ENCODE data around the gene ATXN1. TPM values are rescaled to one million over a fixed set of nuclear protein-coding genes. Genes with fewer than 3 reads are reported as not detected.

The ATXN1 gene
- total RNA-seq, 1 donor, result 48.5 TPM

DNA sequence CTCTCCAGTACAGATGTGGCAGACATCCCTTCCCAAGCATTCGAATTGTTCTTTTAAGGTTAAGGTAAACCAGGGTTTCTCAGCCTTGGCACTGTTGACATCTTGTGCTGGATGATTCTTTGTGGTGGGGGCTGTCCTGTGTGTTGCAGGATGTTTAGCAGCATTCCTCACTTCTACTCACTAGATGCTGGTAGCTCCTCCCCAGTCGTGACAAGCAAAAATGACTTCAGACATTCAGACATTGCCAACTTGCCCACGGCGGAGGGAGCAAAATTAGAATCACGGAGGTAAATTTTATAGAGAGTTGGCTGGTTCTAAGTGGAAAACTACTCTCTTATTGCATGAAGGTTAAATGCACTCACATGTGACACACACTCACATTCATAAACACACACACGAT lies 334.1 kb downstream of the ATXN1 start:
- Histone ChIP-seq H3K4me1 (ENCODE audit: insufficient read depth, low read length) (peaks cover 4% of the 10 kb centered on the region), H3K27ac (ENCODE audit: low read depth, low read length) (no peak overlapping the region), H3K27me3 (ENCODE audit: insufficient read depth, low read length) (no peaks in the 10 kb centered on the region), H3K4me2 (ENCODE audit: insufficient read depth, low read length) (no peak overlapping the region), H3K36me3 (ENCODE audit: insufficient read depth, low read length) (no peaks in the 10 kb centered on the region), H3K4me3 (ENCODE audit: insufficient read depth, low read length) (no peak overlapping the region), H3K9me3 (ENCODE audit: low read depth, low read length) (no peaks in the 10 kb centered on the region), H4K20me1 (ENCODE audit: insufficient read depth, low read length) (no peaks in the 10 kb centered on the region), H3K79me2 (ENCODE audit: insufficient read depth, low read length) (no peaks in the 10 kb centered on the region), H2AFZ (ENCODE audit: low read length) (no peak overlapping the region)
- TF ChIP-seq, protein P1, sequence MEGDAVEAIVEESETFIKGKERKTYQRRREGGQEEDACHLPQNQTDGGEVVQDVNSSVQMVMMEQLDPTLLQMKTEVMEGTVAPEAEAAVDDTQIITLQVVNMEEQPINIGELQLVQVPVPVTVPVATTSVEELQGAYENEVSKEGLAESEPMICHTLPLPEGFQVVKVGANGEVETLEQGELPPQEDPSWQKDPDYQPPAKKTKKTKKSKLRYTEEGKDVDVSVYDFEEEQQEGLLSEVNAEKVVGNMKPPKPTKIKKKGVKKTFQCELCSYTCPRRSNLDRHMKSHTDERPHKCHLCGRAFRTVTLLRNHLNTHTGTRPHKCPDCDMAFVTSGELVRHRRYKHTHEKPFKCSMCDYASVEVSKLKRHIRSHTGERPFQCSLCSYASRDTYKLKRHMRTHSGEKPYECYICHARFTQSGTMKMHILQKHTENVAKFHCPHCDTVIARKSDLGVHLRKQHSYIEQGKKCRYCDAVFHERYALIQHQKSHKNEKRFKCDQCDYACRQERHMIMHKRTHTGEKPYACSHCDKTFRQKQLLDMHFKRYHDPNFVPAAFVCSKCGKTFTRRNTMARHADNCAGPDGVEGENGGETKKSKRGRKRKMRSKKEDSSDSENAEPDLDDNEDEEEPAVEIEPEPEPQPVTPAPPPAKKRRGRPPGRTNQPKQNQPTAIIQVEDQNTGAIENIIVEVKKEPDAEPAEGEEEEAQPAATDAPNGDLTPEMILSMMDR (IDR thresholded peaks at IDR 0.05; ENCODE audit: extremely low read depth, low read depth, low read length), result no peak
- no peak for DNase-seq (ENCODE audit: insufficient read length, low spot score, missing footprints)

DNA sequence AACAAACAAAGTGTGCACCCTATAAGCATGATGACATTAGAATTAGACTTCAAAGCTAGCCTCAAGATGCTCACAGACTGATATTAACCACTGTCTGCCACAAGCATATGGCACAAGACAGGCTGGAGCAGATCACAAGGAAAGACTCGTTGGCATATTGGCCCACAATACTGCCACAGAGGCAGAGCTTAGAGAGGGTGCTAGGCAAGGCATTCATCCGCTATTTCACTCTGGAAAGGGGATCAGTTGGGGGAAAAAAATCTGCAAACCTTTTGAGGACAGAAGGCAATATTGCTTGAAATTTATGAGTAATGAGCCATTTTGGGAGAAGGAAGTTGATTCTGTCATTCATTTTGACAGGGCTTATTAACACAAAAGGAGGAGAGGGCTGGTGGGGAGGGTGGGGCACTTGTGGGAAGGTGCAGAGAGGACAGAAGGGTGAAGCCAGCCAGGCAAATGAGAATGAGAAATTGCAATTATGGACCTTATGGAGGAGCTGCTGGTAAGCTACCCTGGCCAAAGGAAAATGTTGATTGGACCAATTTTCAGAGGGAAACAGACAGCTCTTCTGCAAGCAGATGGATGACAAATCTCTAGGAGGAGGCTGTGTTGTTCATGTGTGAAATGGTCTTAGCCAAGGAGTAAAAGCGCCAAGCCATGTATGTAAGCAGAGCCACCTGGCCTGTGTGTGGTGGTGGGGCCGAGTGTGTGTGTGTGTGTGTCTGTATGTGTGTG lies 335.2 kb downstream of the ATXN1 start:
- no peak overlapping the region for H3K4me3 ChIP-seq (ENCODE audit: insufficient read depth, low read length)
- H3K4me1 ChIP-seq (ENCODE audit: insufficient read depth, low read length), result peaks cover 13% of the 10 kb centered on the region
- no peaks in the 10 kb centered on the region for H3K36me3 ChIP-seq (ENCODE audit: insufficient read depth, low read length)
- H2AFZ ChIP-seq (ENCODE audit: low read length), result no peak overlapping the region
- no peak for DNase-seq (ENCODE audit: insufficient read length, low spot score, missing footprints)
- H3K27ac ChIP-seq (ENCODE audit: low read depth, low read length), result no peak overlapping the region
- no peaks in the 10 kb centered on the region for H4K20me1 ChIP-seq (ENCODE audit: insufficient read depth, low read length)
- TF ChIP-seq, protein P1 (IDR thresholded peaks at IDR 0.05; ENCODE audit: extremely low read depth, low read depth, low read length), result no peak
- H3K79me2 ChIP-seq (ENCODE audit: insufficient read depth, low read length), result no peaks in the 10 kb centered on the region
- H3K27me3 ChIP-seq (ENCODE audit: insufficient read depth, low read length), result no peaks in the 10 kb centered on the region
- H3K9me3 ChIP-seq (ENCODE audit: low read depth, low read length), result no peaks in the 10 kb centered on the region
- H3K4me2 ChIP-seq (ENCODE audit: insufficient read depth, low read length), result no peak overlapping the region

DNA sequence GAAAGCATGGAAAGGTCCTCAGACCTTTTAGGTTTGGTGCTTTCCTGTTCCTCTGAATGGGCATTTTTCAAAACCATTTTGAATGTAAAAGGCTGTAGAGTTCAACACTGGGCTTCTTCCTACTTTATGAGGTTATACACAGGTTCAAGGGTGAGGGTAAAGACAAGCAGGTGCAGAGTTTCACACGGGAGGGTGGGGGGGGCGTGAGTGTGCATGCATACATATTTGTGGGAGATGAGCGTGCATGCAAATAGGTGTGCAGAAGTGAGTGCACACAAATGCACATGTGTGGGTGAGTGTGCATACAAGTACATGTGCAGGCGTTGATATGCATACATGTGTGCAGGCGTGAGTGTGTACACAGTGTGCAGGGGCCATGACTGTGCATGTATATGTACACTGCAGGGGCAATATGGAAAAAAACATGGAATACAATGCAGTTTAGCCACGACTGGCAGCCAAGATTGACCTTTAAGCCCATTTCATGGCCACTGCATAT lies 339.7 kb downstream of the ATXN1 start:
- Histone ChIP-seq H3K36me3 (ENCODE audit: insufficient read depth, low read length) (no peaks in the 10 kb centered on the region), H4K20me1 (ENCODE audit: insufficient read depth, low read length) (no peaks in the 10 kb centered on the region), H3K9me3 (ENCODE audit: low read depth, low read length) (no peaks in the 10 kb centered on the region), H3K4me1 (ENCODE audit: insufficient read depth, low read length) (peaks cover 21% of the 10 kb centered on the region), H3K27ac (ENCODE audit: low read depth, low read length) (peak overlapping the region; percentile 81), H3K4me3 (ENCODE audit: insufficient read depth, low read length) (peak overlapping the region; percentile 49), H3K27me3 (ENCODE audit: insufficient read depth, low read length) (no peaks in the 10 kb centered on the region), H3K4me2 (ENCODE audit: insufficient read depth, low read length) (peak overlapping the region; percentile 79), H3K79me2 (ENCODE audit: insufficient read depth, low read length) (no peaks in the 10 kb centered on the region), H2AFZ (ENCODE audit: low read length) (no peak overlapping the region)
- no peak for DNase-seq (ENCODE audit: insufficient read length, low spot score, missing footprints)
- TF ChIP-seq, protein P1 (IDR thresholded peaks at IDR 0.05; ENCODE audit: extremely low read depth, low read depth, low read length), result no peak

DNA sequence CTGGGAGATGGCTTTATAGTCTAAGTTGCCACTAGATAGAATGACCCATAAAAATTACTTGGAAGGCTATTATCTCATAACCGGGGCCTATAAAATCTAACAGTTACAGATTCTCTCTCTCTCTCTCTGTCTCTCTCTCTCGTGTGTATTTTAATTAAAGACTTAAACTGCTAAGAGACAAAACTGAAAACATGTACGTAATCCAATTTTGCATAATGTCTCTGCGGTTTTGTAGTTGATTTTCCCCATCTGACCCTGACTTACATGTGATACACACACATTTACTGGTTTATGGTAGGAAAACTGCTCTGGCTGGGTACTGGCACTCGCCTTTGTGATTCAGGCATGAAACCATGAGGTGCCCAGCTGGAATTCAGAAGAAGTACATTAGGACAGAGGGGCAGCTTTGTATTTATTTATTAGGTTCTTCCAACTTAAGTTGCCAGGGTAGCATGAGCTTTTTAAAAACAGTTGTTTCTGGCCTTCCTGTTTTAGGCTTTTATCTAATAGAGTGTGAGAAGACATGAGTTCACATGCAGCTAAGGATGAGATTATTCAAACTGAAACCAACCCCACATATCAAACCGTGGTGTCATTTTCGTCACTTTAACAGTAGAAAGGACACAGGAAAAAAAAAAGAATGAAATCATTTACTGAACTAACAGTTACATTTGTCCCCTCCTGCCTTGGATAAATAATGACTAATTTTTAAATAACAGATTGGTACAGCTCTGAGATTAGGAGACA lies 340.4 kb downstream of the ATXN1 start:
- Histone ChIP-seq H4K20me1 (ENCODE audit: insufficient read depth, low read length) (no peaks in the 10 kb centered on the region), H3K4me3 (ENCODE audit: insufficient read depth, low read length) (peak overlapping the region; percentile 49), H3K4me1 (ENCODE audit: insufficient read depth, low read length) (peaks cover 21% of the 10 kb centered on the region), H3K27me3 (ENCODE audit: insufficient read depth, low read length) (no peaks in the 10 kb centered on the region), H3K4me2 (ENCODE audit: insufficient read depth, low read length) (peak overlapping the region; percentile 79), H3K27ac (ENCODE audit: low read depth, low read length) (peak overlapping the region; percentile 81), H3K79me2 (ENCODE audit: insufficient read depth, low read length) (no peaks in the 10 kb centered on the region), H3K9me3 (ENCODE audit: low read depth, low read length) (no peaks in the 10 kb centered on the region), H2AFZ (ENCODE audit: low read length) (peak overlapping the region; percentile 42), H3K36me3 (ENCODE audit: insufficient read depth, low read length) (no peaks in the 10 kb centered on the region)
- DNase-seq (ENCODE audit: insufficient read length, low spot score, missing footprints), result peak; percentile 69
- TF ChIP-seq, protein P1 (IDR thresholded peaks at IDR 0.05; ENCODE audit: extremely low read depth, low read depth, low read length), result no peak
